Mesenteric fat pad (tissue), 1 donor: ENCODE data around the gene PARK7. TPM values are rescaled to one million over a fixed set of nuclear protein-coding genes. Genes with fewer than 3 reads are reported as not detected.

Source experiments
- DNase-seq: peaks from one replicate; pipeline ENCODE4 v3.0.0-alpha.2; 2020; ENCODE audit warnings: low spot score
- total RNA-seq: library from RNA; stranded (reverse); fragmentation: NEBNext Ultra II Directional; extraction: Animal tissue kit (Norgen Biotek cat#: 25700); gene quantifications from one replicate; pipeline ENCODE4 v1.2.1, GENCODE V29; 2021
- donor health status: DM: yes; HTN: yes; CAD: no.

Gene PARK7
- total RNA-seq, 1 donor from 2014 or later = 295 TPM

GRCh38 chr1:7980984-7981383, 19.5 kb downstream of the PARK7 start:
- no peak for DNase-seq

GRCh38 chr1:7983086-7983778, 21.7 kb downstream of the PARK7 start:
- DNase-seq = no peak

- no peak for DNase-seq
Measured at GRCh38 chr1:7984811-7985210, 23.3 kb downstream of the PARK7 start.

GRCh38 chr1:7985851-7986612, 24.5 kb downstream of the PARK7 start:
- DNase-seq = no peak

- no peak for DNase-seq
Measured at GRCh38 chr1:7987528-7987927, 26.0 kb downstream of the PARK7 start.

- DNase-seq = no peak
Measured at GRCh38 chr1:7988576-7988975, 27.1 kb downstream of the PARK7 start.

- DNase-seq = no peak
Measured at GRCh38 chr1:7989762-7990428, 28.4 kb downstream of the PARK7 start.

GRCh38 chr1:7991504-7992440, 30.3 kb downstream of the PARK7 start:
- no peak for DNase-seq

GRCh38 chr1:7992885-7993284, 31.4 kb downstream of the PARK7 start:
- no peak for DNase-seq

GRCh38 chr1:7993593-7994479, 32.3 kb downstream of the PARK7 start:
- DNase-seq = no peak

GRCh38 chr1:7994827-7995226, 33.3 kb downstream of the PARK7 start:
- DNase-seq = no peak

GRCh38 chr1:7995437-7995836, 33.9 kb downstream of the PARK7 start:
- no peak for DNase-seq

GRCh38 chr1:8002329-8002910, 40.9 kb downstream of the PARK7 start:
- DNase-seq = no peak

- DNase-seq = no peak
Measured at GRCh38 chr1:8002921-8003320, 41.4 kb downstream of the PARK7 start.

- no peak for DNase-seq
Measured at GRCh38 chr1:8003438-8004112, 42.1 kb downstream of the PARK7 start.

- no peak for DNase-seq
Measured at GRCh38 chr1:8004113-8004802, 42.7 kb downstream of the PARK7 start.

GRCh38 chr1:8004803-8005573, 43.5 kb downstream of the PARK7 start:
- DNase-seq = no peak
